ENCODE measurements around the gene LSAMP. TPM values are rescaled to one million over a fixed set of nuclear protein-coding genes. Genes with fewer than 3 reads are reported as not detected.

LSAMP gene
- total and polyA plus RNA-seq, 4 experiments from 2014 or later, result not detected

DNA sequence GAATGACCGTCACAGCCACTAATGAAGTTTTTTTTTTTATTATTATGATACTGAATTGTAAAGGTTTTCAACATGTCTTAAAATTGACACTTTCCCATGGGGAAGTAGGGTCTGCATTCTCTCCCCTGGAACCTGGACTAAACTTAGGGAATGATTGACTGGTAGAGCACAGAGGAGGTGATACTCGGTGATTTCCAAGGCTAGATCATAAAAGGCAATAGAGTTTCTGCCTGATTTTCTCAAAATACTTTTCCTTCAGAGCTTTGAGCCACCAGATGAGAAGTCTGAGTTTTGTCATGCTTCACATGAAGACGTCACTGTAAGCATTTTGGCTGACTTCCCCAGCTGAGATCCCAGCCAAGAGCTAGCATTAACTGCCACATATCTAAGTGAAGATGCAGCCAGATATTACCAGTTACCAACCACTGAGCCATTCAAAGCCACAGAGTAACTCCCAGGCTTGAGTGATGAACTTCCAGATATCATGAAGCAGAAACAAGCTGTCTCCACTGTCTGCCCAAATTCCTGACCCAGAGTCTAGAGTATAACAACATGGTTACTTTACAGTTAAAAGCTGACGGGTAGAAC, 105.8 kb downstream of the LSAMP start:
- Mint-ChIP-seq H3K4me3 (no peak overlapping the region), H3K4me1 (no peaks in the 10 kb centered on the region), H3K9me3 (peaks cover 0 to 5% (median under 1%) of the 10 kb centered on the region in 8 donors), H3K27me3 (no peaks in the 10 kb centered on the region), H3K27ac (no peak overlapping the region), H3K36me3 (no peaks in the 10 kb centered on the region)
- Histone ChIP-seq H3K27ac (ENCODE audit: low read depth, low read length) (no peak overlapping the region), H3K36me3 (ENCODE audit: insufficient read depth, low read length) (no peaks in the 10 kb centered on the region), H3K27me3 (ENCODE audit: insufficient read depth, low read length) (no peaks in the 10 kb centered on the region), H3K9me3 (ENCODE audit: control insufficient read depth in 1 of 2, low read length in 2 of 2) (no peaks in the 10 kb centered on the region), H3K4me1 (ENCODE audit: insufficient read depth, low read length) (no peaks in the 10 kb centered on the region), H3K4me3 (ENCODE audit: low read length in 2 of 2) (no peak overlapping the region)
- ChIA-PET CTCF (ENCODE audit: partially characterized antibody) (no interaction called here), POLR2A (ENCODE audit: partially characterized antibody) (no interaction called here)
- no peak for DNase-seq
- intact Hi-C loops (cut with micrococcal nuclease), result no loop called here

DNA sequence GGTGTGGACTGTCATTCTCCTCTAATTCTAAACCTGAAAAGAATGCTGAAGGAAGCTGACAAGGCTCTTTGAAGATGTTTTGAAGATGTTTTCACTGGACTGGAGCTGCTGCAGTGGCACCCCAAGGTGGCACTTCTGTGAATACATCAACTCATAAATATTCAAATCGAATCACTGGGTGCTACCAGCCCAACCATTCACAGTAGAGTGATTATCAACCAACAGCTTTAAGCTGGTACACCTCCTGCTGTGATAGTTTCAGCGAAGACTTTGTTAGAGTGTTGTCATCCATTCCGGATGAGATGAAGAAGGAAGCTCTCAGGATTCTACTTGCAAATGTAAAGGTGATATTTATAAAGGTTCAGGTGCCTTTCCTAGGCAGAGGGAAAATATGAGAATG, 106.6 kb downstream of the LSAMP start:
- intact Hi-C loops (cut with micrococcal nuclease), result no loop called here
- POLR2A ChIA-PET (ENCODE audit: partially characterized antibody), result no interaction called here
- Histone ChIP-seq H3K4me1 (ENCODE audit: insufficient read depth, low read length) (no peaks in the 10 kb centered on the region), H3K9me3 (ENCODE audit: control insufficient read depth in 1 of 2, low read length in 2 of 2) (no peaks in the 10 kb centered on the region), H3K36me3 (ENCODE audit: insufficient read depth, low read length) (no peaks in the 10 kb centered on the region), H3K27ac (ENCODE audit: low read depth, low read length) (no peak overlapping the region), H3K4me3 (ENCODE audit: low read length in 2 of 2) (no peak overlapping the region), H3K27me3 (ENCODE audit: insufficient read depth, low read length) (no peaks in the 10 kb centered on the region)
- Mint-ChIP-seq H3K4me1 (no peaks in the 10 kb centered on the region), H3K4me3 (no peak overlapping the region), H3K9me3 (peaks cover 0 to 5% (median under 1%) of the 10 kb centered on the region in 8 donors), H3K36me3 (no peaks in the 10 kb centered on the region), H3K27ac (no peak overlapping the region), H3K27me3 (no peaks in the 10 kb centered on the region)
- CTCF ChIA-PET (ENCODE audit: partially characterized antibody), result no interaction called here
- DNase-seq, result no peak

DNA sequence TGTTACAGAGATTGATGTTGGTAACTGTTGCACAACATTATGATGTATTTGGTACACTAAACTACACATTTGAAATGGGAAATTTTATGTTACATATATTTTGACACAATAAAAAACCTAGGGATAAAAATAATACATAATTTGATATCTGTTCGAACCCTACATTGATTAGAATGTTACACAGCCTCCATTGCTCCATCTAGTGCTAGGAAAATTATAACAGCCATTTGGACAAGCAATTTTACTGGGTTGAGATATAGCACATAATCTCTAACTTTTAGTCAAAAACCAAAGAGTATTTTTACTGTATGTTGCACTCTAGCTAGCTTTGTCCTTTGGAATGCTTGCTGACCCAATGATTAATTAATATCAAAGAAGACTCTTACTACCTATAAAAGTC, 108.1 kb downstream of the LSAMP start:
- Histone ChIP-seq H3K27me3 (ENCODE audit: insufficient read depth, low read length) (no peaks in the 10 kb centered on the region), H3K4me1 (ENCODE audit: insufficient read depth, low read length) (no peaks in the 10 kb centered on the region), H3K36me3 (ENCODE audit: insufficient read depth, low read length) (no peaks in the 10 kb centered on the region), H3K4me3 (ENCODE audit: low read length in 2 of 2) (no peak overlapping the region), H3K27ac (ENCODE audit: low read depth, low read length) (no peak overlapping the region), H3K9me3 (ENCODE audit: control insufficient read depth in 1 of 2, low read length in 2 of 2) (no peaks in the 10 kb centered on the region)
- intact Hi-C loops (cut with micrococcal nuclease), result no loop called here
- H3K27ac Mint-ChIP-seq, result no peak overlapping the region
- H3K9me3 Mint-ChIP-seq, result peaks cover 0 to 6% (median 2%) of the 10 kb centered on the region in 8 donors
- no peak overlapping the region for H3K4me3 Mint-ChIP-seq
- no peaks in the 10 kb centered on the region for H3K4me1 Mint-ChIP-seq
- no peak for DNase-seq
- no peaks in the 10 kb centered on the region for H3K27me3 Mint-ChIP-seq
- ChIA-PET CTCF (ENCODE audit: partially characterized antibody) (no interaction called here), POLR2A (ENCODE audit: partially characterized antibody) (no interaction called here)
- H3K36me3 Mint-ChIP-seq, result no peaks in the 10 kb centered on the region

DNA sequence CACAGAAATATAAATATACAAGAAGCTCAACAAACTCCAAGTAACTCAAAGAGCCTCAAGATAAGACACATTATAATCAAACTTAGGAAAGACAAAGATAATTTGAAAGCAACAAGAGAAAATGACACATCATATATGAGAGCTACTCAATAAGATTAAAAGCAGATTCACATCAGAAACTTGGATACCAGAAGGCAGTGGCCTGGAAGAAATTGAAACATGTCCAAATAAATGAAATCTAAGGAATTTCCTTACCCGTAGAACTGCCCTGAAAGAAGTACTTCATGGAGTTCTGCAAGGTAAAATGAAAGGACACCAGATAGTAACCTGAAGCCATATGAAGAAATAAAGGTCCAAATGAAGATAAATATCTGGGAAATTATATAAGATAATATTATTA, 113.9 kb downstream of the LSAMP start:
- no peaks in the 10 kb centered on the region for H3K36me3 Mint-ChIP-seq
- Histone ChIP-seq H3K27me3 (ENCODE audit: insufficient read depth, low read length) (no peaks in the 10 kb centered on the region), H3K4me3 (ENCODE audit: low read length in 2 of 2) (no peak overlapping the region), H3K4me1 (ENCODE audit: insufficient read depth, low read length) (no peaks in the 10 kb centered on the region), H3K27ac (ENCODE audit: low read depth, low read length) (no peak overlapping the region), H3K36me3 (ENCODE audit: insufficient read depth, low read length) (no peaks in the 10 kb centered on the region), H3K9me3 (ENCODE audit: control insufficient read depth in 1 of 2, low read length in 2 of 2) (no peaks in the 10 kb centered on the region)
- no peak overlapping the region for H3K27ac Mint-ChIP-seq
- H3K9me3 Mint-ChIP-seq, result peaks cover 0 to 12% (median 4%) of the 10 kb centered on the region in 8 donors
- H3K4me3 Mint-ChIP-seq, result no peak overlapping the region
- POLR2A ChIA-PET (ENCODE audit: partially characterized antibody), result no interaction called here
- no peaks in the 10 kb centered on the region for H3K27me3 Mint-ChIP-seq
- CTCF ChIA-PET (ENCODE audit: partially characterized antibody), result no interaction called here
- H3K4me1 Mint-ChIP-seq, result no peaks in the 10 kb centered on the region
- intact Hi-C loops (cut with micrococcal nuclease), result no loop called here
- DNase-seq, result no peak

DNA sequence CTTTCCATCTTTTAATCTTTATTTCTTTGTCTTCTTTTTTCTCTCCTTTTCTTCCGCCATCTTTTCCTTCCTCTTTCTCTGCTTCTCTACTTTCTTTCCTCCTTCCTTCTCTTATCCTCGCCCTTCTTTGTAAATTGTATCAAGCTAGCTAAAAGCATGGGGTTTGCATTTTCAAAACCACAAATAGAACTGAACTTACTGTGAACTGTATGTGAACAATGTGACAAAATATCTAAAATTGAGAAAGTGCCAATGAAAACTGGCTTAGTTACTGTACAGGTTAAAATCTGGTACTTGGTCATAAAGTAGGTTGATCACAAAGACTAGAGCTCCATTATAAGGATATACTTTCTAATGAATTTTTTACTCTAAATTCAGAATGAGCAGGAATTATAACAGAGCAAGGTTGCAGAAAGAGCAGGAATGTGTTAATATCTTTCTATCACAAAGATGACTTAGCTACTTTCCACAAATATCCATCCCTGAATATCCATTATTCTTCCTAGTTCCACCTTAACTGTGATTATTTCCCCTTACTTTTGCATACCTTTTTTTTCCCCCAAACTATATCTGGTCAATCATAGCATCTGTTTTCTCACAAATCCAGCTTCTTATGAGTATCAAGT, 122.4 kb downstream of the LSAMP start:
- Mint-ChIP-seq H3K4me1 (no peaks in the 10 kb centered on the region), H3K36me3 (no peaks in the 10 kb centered on the region), H3K9me3 (peaks cover 0 to 6% (median 2%) of the 10 kb centered on the region in 8 donors), H3K4me3 (no peak overlapping the region), H3K27ac (no peak overlapping the region), H3K27me3 (no peaks in the 10 kb centered on the region)
- no peak for DNase-seq
- Histone ChIP-seq H3K36me3 (ENCODE audit: insufficient read depth, low read length) (no peaks in the 10 kb centered on the region), H3K4me3 (ENCODE audit: low read length in 2 of 2) (no peak overlapping the region), H3K27me3 (ENCODE audit: insufficient read depth, low read length) (no peaks in the 10 kb centered on the region), H3K4me1 (ENCODE audit: insufficient read depth, low read length) (no peaks in the 10 kb centered on the region), H3K27ac (ENCODE audit: low read depth, low read length) (no peak overlapping the region), H3K9me3 (ENCODE audit: control insufficient read depth in 1 of 2, low read length in 2 of 2) (no peaks in the 10 kb centered on the region)
- intact Hi-C loops (cut with micrococcal nuclease), result no loop called here
- CTCF ChIA-PET (ENCODE audit: partially characterized antibody), result no interaction called here
- POLR2A ChIA-PET (ENCODE audit: partially characterized antibody), result no interaction called here

DNA sequence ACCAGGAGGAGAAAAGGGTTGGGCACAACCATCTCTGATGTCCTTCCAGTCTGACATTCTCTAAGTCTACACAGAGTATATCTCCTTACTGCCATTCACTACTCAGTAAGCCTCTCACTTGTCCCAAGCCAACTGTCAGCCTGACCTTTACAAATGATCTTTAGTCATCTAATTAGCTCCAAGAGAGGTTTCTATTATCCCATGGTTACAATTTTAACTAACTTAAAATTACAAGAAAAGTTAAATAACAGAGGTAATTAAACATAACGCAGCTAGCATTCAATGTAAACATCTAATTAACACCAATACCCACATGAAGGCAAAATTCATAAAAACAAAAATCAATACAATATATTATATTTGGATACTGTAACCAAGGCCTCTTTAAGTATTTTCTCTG, 126.9 kb downstream of the LSAMP start:
- peaks cover 0 to 10% (median 4%) of the 10 kb centered on the region in 8 donors for H3K9me3 Mint-ChIP-seq

DNA sequence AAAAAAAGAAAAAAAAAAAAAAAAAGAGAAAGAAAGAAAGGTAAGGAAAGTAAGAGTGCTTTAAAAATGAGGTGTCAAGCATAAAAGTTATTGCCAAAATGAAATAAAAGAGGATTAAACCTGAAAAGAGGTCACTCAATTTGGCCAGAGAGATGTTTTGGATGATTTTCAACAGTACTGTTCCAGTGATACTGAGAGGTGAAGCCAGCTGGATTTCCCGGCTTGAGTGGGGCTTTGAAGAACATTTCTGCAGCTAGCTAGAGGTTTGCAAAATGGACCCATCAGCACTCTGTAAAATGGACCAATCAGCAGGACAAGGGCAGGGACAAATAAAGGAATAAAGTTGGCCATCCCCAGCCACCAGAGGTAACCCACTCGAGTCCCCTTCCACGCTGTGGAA, 128.5 kb downstream of the LSAMP start:
- Mint-ChIP-seq H3K9me3 (peaks cover 0 to 10% (median 0%) of the 10 kb centered on the region in 8 donors), H3K27me3 (no peaks in the 10 kb centered on the region), H3K4me3 (no peak overlapping the region), H3K4me1 (no peaks in the 10 kb centered on the region), H3K27ac (no peak overlapping the region), H3K36me3 (no peaks in the 10 kb centered on the region)
- no peak for DNase-seq
- H3K27me3 ChIP-seq (ENCODE audit: insufficient read depth, low read length), result no peaks in the 10 kb centered on the region
- no peaks in the 10 kb centered on the region for H3K9me3 ChIP-seq (ENCODE audit: control insufficient read depth in 1 of 2, low read length in 2 of 2)
- ChIA-PET POLR2A (ENCODE audit: partially characterized antibody) (no interaction called here), CTCF (ENCODE audit: partially characterized antibody) (no interaction called here)
- intact Hi-C loops (cut with micrococcal nuclease), result no loop called here
- H3K4me3 ChIP-seq (ENCODE audit: low read length in 2 of 2), result no peak overlapping the region
- no peak overlapping the region for H3K27ac ChIP-seq (ENCODE audit: low read depth, low read length)
- H3K4me1 ChIP-seq (ENCODE audit: insufficient read depth, low read length), result no peaks in the 10 kb centered on the region
- H3K36me3 ChIP-seq (ENCODE audit: insufficient read depth, low read length), result no peaks in the 10 kb centered on the region

More for the DNA sequence above, 126.9 kb downstream of the LSAMP start:
- Histone ChIP-seq H3K27ac (ENCODE audit: low read depth, low read length) (no peak overlapping the region), H3K9me3 (ENCODE audit: control insufficient read depth in 1 of 2, low read length in 2 of 2) (no peaks in the 10 kb centered on the region), H3K4me1 (ENCODE audit: insufficient read depth, low read length) (no peaks in the 10 kb centered on the region), H3K27me3 (ENCODE audit: insufficient read depth, low read length) (no peaks in the 10 kb centered on the region), H3K4me3 (ENCODE audit: low read length in 2 of 2) (no peak overlapping the region), H3K36me3 (ENCODE audit: insufficient read depth, low read length) (no peaks in the 10 kb centered on the region)
- H3K36me3 Mint-ChIP-seq, result no peaks in the 10 kb centered on the region
- H3K27me3 Mint-ChIP-seq, result no peaks in the 10 kb centered on the region
- POLR2A ChIA-PET (ENCODE audit: partially characterized antibody), result no interaction called here
- H3K4me3 Mint-ChIP-seq, result no peak overlapping the region
- DNase-seq, result no peak
- intact Hi-C loops (cut with micrococcal nuclease), result no loop called here
- H3K27ac Mint-ChIP-seq, result no peak overlapping the region
- no peaks in the 10 kb centered on the region for H3K4me1 Mint-ChIP-seq
- CTCF ChIA-PET (ENCODE audit: partially characterized antibody), result interaction anchor here (0.9 to 1.2 kb wide), 2 partner anchors 13 to 23 kb away, joined by 3 read pairs; no protein-coding TSS in a partner anchor

Measured in CD4-positive, alpha-beta memory T cell (primary cell).